Forelimb muscle (tissue), 1 donor: ENCODE measurements around the gene KISS1R. TPM values are rescaled to one million over a fixed set of nuclear protein-coding genes. Genes with fewer than 3 reads are reported as not detected.

Source experiments
- DNase-seq: peaks from one replicate; pipeline ENCODE4 v3.0.0-alpha.2; 2013; ENCODE audit warnings: low read depth
- polyA plus RNA-seq: library from polyadenylated mRNA; unstranded; fragments of 120-200 nt; gene quantifications from one replicate; pipeline ENCODE4 v1.2.1, GENCODE V29; 2013; ENCODE audit not compliant: insufficient read length

The KISS1R gene
- polyA plus RNA-seq, 1 donor, result not detected

DNA sequence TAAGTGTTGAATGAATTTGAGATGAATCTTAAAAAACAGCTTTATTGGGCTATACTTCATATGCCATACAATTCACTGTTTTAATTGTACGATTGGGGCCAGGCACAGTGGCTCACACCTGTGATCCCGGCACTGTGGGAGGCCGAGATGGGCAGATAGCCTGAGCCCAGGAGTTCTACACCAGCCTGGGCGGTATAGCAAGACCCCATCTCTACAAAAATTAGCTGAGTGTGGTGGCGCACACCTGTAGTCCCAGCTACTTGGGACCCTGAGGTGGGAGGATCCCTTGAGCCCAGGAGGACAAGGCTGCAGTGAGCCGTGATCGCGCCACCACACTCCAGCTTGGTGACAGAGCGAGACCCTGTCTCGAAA, 19.0 kb downstream of the KISS1R start:
- no peak for DNase-seq

DNA sequence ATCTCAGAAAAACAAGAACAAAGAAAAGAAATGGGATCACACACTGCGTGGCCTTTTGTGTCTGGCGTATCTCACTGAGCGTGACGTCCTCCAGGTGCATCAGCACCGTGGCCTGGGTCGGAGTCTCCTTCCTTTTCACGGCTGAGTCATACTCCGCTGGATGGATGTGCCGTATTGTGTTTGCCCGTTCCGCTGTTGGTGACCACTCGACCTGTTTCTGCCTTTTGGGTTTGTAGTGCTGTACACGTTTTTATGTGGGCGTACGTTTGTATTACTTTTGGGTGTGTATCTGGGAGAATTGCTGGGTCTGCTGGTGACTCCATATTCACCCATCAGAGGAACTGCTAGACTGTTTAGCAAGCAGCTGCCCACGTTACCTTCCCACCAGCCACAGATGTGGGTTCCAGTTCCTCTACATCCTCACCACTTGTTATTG, 20.1 kb downstream of the KISS1R start:
- DNase-seq, result no peak

DNA sequence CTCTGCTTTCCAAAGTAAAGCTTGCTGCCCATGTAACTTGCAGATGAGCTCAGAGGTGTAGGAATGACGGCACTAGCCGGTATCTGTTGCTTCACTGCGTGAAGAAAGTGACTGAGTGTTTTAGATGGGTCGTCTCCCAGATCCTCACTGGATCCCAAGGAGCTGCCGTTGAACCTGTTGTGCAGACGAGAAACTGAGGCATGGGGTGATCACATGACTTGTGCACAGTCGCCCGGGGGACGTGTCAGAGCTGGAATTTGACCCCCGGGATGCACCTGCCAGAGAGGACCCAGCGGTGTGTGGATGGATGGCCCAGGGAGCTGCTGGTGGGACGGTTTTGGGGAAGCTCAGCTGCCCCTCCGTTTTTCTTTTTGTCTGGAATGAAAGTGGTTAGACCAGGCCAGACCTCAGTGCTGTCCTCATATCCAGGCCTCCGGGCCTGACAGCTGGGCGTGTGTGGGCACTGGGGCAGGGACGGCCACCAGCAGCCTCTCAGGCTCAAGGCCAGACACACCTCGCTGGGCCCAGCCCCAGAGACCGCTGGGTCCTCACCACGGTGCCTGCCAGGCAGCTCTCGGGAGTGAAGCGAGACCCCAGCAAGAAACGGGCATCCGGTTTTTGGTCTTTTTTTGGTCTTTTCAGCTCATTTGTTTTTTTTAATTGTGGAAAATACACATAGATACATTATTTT, 21.2 kb downstream of the KISS1R start:
- no peak for DNase-seq

DNA sequence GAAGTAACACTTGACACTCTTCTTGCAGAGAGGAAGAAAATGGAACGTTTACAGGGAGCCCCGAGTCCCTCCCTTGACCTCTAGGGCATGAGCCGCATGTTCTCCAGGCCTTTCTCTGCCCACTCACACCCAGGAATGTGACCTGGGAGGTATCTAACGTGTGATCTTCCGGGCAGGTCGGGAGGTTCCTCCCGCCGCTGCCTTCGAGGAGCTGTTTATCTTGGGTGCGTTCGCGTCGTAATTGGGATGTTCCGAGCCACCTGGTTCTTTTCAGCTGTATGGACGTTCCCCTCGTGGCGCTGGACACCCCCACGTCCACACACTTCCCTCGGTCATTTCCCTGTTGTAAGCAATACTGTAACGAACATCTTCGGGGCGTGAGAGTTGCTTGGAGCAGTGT, 22.3 kb downstream of the KISS1R start:
- DNase-seq, result no peak

DNA sequence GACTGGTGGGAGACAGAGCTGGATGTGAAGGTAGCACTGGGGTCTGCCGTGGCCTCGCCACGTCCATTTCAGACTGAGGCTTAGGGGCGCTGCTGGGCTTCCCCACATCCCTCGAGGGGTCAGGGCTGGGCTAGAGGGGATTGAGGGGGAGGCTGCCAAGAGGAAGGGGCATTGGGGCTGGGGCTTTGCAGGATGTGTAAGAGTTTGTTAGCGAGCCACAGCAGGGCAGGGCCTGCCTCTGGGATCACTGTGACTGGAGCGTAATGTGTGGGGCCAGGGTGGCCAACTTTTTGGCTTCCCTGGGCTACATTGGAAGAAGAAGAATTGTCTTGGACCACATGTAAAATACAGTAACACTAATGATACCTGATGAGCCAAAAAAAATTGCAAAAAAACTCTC, 22.8 kb downstream of the KISS1R start:
- no peak for DNase-seq

DNA sequence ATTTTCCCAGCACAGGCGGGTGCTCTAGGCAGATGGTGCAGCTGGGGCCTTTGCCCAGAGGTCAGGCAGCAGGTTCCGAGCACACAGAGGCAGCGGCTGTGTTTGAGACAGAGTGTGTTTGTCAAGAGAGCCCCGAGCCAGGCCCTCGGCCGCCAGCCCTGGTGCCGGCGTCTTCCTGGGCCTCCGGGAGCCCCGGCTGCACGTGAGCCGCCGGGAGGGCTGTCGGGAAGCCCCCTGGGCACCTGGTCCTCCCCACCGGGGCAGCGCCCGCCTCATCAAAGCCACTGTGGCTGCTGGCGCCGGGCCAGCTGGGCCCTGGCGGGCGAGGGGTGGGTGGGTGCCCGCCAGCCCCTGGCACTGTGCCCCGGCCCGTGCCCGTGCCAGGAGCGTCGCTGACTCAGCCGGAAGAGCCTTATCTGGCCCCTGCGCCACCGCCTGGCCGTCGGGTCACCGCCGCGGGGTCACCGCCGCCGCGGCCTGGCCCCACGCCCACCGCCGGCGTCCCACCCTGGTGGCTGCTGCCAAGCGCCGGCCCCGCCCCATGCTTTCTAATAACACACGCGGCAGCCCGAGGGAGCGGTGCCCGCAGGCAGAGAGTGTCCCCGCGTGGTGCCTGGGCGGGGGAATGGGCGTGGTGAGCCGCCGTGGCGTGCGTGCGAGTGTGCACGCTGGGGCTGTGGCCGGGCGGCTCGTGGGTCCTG, 23.6 kb downstream of the KISS1R start:
- no peak for DNase-seq

DNA sequence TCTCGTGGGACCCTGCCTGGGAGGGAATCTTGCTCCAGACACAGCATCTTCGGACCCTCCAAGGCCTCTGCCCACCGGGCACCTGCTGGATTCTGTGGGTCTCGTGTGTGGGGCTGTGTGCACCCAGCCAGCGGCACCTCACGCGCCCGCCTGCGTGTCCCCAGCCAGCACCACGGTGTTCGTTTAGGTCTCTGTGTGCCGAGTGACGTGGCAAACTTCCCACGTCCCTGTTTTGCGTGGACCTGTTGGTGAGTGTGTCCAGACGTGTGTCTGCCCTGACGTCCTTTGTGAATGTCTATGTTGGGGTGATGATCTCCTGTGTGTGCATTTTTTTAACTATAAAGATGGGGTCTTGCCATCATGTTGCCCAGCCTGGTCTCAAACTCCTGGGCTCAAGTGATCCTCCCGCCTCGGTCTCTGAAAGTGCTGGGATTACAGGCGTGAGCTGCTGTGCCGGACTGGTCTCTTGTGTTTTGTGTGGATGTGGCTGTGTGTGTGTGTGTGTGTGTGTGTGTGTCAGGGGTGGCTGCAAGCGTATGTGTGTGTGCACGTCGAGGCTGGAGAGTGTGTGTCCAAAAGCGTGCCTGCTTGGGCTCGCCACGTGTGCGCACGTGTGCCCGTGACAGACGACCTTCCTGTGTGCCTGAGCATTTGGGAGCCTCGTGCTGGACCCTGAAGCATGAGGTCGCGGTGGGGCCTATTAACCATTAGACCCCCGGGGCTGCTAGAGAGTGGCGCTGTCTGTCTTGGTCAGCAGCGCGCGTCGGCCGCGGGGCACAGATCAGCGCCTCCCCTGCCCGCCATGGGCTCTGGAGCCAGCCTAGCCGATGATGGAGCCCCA, 24.4 kb downstream of the KISS1R start:
- DNase-seq, result no peak

DNA sequence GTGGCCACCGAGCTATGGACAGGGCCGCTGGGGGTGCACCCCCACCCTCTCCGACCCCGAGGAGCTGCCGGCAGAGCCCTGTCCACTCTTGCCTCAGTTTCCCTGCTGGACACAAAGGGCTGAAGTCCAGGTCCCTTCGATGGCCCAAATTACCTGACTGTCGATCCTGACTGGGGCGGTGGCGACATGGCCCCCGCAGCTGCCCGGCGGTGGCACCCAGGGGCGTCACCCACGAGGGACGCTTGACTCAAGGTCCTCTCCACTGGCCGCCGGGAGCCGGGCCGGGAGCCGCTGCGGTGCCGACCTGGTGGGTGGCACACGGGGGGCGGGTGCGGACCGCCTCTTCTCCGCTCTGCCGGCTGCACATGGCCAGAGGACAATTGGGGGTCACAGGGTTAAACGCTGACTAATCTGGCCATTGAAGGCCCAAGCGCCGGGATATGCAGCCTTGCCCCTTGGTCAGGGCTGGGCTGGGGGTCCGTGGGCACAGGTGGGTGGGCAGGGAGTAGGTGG, 25.1 kb downstream of the KISS1R start:
- DNase-seq, result no peak

DNA sequence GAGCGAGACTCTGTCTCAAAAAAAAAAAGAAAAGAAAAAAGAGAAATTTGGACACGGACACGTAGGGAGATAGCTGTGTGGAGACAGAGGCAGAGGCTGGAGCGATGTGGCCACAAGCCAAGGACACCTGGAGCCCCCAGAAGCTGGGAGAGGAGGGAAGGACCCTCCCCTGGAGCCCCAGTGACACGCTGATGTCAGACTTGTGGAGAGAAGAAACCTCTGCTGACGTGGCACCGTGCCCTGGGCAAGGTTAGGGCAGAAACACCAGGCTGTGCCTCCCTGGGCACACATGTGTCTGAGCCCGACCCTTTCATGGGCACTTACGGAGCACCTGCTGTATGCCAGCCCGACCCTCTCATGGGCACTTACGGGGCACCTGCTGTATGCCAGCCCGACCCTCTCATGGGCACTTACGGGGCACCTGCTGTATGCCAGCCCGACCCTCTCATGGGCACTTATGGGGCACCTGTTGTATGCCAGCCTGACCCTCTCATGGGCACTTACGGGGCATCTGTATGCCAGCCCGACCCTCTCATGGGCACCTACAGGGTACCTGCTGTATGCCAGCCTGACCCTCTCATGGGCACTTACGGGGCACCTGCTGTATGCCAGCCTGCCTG, 26.5 kb downstream of the KISS1R start:
- no peak for DNase-seq

DNA sequence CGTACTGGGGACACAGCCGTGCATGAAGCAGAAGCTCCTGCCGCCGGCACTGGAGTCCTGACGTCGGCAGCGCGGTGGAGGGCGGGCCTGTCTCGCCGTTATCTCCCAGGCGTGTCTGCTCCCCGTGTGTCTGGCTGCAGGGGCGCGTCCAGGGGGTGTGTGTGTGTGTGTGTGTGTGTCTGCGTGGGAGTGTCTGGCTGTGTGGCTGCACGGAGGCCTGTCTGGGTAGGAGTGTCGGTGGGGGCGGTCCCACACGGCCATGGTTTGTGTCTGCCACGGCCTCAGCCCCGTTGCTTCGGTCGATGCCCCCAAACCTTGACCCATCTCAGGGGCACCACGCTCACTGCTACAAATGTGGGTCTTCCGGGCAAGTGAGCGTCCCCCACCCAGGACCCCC, 27.0 kb downstream of the KISS1R start:
- DNase-seq, result no peak

DNA sequence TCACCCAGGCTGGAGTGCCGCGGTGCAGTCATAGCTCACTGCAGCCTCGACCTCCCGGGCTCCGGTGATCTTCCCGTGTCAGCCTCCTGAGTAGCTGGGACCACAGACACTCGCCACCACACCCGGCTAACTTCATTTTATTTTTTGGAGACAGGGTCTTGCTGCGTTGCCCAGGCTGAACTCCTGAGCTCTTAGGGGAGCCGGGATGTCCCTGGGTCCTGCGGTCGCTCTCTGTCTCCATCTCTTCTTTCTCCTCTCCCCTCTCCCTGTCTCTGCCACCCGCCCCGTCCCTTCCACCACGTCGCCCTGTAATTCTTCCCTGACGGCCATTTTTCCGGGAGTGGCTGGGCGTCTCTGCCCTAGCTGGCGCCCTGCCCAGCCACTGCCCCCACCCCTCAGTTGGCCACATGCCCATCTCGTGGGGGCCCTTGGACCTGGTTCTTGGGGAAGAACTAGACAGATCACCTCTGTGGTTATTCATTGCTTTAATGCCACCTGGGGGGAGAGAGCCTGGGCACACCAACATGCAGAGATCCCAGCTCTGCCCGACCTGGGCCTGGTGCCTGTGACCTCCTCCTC, 27.6 kb downstream of the KISS1R start:
- DNase-seq, result no peak

DNA sequence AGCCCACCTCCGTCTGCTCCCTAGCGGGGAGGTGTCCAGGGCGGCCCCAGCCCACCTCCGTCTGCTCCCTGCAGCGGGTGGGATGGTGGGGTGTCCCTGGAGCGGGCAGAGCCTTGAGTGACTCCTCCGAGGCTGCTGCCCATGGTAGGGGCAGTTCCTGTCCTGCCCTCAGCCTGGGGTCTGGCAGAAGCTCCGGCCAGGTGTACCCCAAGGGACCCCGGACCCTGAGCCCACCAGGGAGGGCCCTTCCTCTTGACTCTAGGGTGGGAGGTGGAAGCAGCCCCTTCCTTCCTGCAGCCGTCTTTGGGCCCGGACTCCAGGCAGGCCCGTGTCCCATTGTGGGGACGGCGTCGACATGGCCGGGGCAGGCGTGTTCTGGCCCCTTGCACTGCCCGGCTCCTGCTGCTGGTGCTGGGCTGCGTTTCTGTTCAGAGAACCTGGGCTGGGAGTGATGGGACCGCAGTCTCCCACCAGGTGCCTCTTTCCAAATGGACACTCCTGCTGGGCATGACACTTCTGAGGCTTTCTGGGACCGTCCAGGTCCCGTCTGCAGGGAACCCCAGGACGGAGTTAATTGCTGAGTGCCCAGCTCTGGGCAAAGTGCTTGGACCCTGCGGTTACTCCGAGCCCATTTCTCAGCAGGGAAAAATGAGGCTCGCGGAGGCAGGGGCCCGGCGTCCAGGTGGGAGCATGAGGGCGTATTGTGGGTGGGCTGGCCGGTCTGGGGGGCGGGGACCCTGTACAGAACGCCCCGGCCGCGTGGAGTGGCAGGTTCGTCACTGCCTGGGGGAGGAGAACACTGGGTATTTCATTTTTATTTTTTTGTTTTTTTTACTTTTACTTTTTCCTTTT, 28.5 kb downstream of the KISS1R start:
- no peak for DNase-seq

DNA sequence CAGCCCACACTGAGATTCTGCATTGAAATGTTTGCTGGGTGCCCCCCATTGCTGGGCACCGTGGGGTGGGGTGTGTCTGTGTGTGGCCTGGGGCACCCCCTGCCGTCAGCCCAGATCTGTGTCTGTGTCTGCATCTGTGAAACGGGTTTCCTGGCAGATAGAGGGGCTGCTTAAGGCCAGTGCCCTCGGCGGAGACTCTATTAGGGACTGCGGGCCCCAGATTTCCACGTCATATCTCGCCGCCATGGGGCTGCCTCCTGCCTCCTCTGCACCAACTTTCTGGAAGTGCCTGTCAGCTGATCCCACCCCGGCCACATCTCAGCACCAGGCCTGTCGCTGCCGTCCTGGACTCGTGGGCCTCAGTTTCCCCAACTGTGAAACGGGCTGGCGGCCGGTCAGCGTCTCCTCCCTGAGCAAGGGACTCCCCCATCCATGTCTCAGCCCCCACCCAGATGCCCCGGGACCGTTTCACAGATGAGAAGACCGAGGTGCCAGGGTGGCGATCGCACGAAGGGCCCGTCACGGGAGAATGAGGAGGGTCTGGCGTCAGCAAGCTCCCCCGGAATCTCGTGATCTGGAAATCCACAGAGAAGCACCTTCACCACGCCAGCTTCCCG, 30.1 kb downstream of the KISS1R start:
- no peak for DNase-seq

DNA sequence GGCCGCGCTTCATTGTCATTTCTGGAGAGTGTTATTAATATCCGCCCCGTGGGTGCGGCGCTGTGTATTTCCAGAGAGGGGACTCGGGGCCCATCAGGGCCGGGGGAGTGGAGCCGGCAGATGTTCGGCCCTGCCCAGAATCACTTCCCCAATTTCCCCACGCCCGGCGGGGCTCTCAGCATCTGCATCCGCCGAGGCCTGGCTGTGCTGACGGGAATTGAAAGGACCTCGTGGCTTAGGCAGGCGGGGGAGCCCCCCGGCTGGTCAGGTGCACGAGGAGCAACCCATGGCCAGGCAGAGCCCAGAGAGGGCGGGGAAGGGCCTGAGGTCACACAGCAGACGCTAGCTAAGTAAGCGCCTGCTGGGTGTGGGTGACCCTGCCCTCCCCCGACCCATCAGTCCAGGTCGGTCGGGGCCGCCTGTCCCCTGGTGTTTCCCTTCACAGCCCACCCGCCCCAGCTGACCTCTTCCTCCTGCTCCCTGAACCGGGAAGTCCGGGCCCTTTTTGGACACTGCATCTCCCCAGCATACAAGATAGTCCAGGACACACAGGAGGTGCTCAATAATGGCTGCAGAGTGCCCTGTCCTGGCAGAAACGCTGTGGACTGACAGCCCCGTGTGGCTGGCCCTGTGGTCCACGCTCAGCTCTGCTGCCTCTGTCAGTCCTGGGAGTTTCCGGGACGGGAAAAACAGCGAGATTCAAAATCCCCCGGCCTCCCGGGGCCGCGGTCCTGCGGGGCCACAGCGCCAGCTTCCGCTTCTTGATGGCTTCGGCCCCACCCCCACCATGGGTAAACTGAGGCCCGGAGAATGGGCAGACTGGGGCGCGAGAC, 30.8 kb downstream of the KISS1R start:
- DNase-seq, result no peak

DNA sequence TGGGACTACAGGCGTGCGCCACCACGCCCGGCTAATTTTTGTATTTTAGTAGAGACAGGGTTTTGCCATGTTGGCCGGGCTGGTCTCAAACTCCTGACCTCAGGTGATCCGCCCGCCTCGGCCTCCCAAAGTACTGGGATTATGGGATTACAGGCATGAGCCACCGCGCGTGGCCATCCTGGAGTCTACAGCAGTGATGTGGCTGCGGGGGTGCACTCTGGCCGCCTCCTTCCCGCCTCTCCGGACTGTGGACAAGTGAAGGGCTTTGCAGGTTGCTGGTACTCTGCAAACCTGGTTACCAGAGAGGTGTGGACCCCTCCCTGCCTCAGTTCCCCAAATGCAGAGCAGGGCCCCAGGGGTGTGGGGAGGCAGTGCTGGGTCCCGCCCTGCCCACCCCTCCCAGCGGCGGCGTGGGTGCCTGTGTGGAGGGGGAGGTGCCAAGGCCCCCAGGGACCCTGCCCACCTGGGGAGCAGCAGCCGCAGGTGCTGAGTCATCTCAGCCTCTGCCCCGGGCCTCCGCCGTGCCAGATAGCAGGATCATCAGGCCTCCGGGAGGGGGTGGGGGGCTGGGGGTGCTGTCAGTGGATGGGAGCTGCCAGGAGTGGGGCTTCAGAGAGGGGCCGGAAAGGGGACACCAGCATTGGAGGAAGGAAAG, 31.8 kb downstream of the KISS1R start:
- no peak for DNase-seq

DNA sequence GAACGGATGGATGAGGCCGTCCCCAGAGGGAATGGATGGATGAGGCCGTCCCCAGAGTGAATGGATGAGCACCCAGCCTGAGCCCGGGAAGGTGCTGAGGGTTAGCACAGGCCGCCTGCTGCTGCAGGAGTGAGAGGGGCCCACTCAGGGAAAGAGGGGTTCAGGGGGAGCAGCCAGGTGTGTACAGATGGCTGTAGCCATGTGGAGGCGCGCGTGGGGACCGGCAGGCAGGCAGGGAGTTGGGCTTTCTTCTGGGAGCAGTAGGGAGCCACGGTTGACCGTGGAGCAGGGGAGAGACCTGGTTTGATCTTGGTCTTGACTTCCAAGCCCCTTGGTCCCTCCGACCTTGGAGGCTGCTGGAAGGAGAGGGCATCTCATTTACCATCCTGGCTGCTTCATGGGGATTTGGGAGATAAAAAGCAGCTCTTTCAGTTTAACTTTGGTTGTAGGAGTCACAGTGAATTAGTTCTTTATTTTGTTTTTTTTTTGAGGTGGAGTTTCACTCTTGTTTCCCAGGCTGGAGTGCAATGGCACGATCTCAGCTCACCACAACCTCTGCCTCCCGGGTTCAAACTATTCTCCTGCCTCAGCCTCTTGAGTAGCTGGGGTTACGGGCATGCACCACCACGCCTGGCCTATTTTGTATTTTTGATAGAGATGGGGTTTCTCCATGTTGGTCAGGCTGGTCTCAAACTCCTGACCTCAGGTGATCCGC, 33.4 kb downstream of the KISS1R start:
- DNase-seq, result no peak

DNA sequence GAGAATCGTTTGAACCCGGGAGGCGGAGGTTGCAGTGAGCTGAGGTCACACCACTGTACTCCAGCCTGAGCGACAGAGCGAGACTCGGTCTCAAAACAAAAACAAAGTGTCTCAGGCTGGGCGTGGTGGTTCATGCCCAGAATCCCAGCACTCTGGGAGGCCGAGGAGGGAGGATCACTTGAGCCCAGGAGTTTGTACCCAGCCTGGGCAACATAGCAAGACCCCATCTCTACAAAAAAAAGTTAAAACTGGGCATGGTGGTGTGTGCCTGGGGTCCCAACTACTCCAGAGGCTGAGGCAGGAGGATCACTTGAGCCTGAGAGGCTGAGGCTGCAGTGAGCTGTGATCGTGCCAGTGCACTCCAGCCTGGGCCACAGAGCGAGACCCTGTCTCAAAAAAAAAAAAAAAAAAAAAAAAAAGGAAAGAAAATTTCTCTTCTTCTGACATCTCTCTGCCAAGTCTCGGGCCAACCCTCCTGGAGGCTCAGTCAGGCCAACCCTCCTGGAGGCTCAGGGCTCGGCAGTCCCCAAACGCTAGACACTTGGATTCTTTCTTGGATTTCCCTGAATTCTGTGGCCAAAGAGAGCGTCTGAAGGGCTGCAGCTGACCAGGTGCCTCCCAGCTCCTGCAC, 35.0 kb downstream of the KISS1R start:
- DNase-seq, result no peak
